HEK293 (cell line): Measurements from ENCODE around the gene FGFR2.

Experiments
- PRDM4 ChIP-seq: fragments of 450-650 bp; formaldehyde crosslinking; IDR thresholded peaks from 2 replicates; pipeline ENCODE4 v1.5.1; 2017; ENCODE audit warnings: missing biosample characterization, missing genetic modification characterization
- REST ChIP-seq: fragments of 450-650 bp; formaldehyde crosslinking; IDR thresholded peaks from 2 replicates; pipeline ENCODE4 v1.5.1; 2016; ENCODE audit warnings: missing biosample characterization, missing genetic modification characterization
- ZNF121 ChIP-seq: fragments of 450-650 bp; formaldehyde crosslinking; IDR thresholded peaks from 2 replicates; pipeline ENCODE4 v1.5.1; 2016; ENCODE audit warnings: missing biosample characterization, missing genetic modification characterization
- ZNF138 ChIP-seq: fragments of 450-650 bp; formaldehyde crosslinking; IDR thresholded peaks from 2 replicates; pipeline ENCODE4 v1.5.1; 2016; ENCODE audit warnings: missing biosample characterization, missing genetic modification characterization, borderline replicate concordance
- ZNF175 ChIP-seq: fragments of 450-650 bp; formaldehyde crosslinking; IDR thresholded peaks from 2 replicates; pipeline ENCODE4 v1.5.1; 2016; ENCODE audit warnings: missing biosample characterization, missing genetic modification characterization
- ZNF24 ChIP-seq: fragments of 450-650 bp; formaldehyde crosslinking; IDR thresholded peaks from 2 replicates; pipeline ENCODE4 v1.5.1; 2016; ENCODE audit warnings: missing biosample characterization, missing genetic modification characterization
- ZNF266 ChIP-seq: fragments of 450-650 bp; formaldehyde crosslinking; IDR thresholded peaks from 2 replicates; pipeline ENCODE4 v1.5.1; 2016; ENCODE audit warnings: missing biosample characterization, missing genetic modification characterization, low read depth
- ZNF354C ChIP-seq: fragments of 450-650 bp; formaldehyde crosslinking; IDR thresholded peaks from 2 replicates; pipeline ENCODE4 v1.5.1; 2016; ENCODE audit warnings: missing biosample characterization, missing genetic modification characterization, low read depth, borderline replicate concordance
- ZNF707 ChIP-seq: fragments of 450-650 bp; formaldehyde crosslinking; IDR thresholded peaks from 2 replicates; pipeline ENCODE4 v1.5.1; 2016; ENCODE audit warnings: missing biosample characterization, missing genetic modification characterization
- ZNF785 ChIP-seq: fragments of 450-650 bp; formaldehyde crosslinking; IDR thresholded peaks from 2 replicates; pipeline ENCODE4 v1.5.1; 2016; ENCODE audit warnings: missing biosample characterization, missing genetic modification characterization
- TF ChIP-seq, protein P1 (sequence below): fragments of 450-650 bp; formaldehyde crosslinking; IDR thresholded peaks from 2 replicates; pipeline ENCODE4 v1.5.1; 2016; ENCODE audit warnings: missing biosample characterization, missing genetic modification characterization

DNA sequence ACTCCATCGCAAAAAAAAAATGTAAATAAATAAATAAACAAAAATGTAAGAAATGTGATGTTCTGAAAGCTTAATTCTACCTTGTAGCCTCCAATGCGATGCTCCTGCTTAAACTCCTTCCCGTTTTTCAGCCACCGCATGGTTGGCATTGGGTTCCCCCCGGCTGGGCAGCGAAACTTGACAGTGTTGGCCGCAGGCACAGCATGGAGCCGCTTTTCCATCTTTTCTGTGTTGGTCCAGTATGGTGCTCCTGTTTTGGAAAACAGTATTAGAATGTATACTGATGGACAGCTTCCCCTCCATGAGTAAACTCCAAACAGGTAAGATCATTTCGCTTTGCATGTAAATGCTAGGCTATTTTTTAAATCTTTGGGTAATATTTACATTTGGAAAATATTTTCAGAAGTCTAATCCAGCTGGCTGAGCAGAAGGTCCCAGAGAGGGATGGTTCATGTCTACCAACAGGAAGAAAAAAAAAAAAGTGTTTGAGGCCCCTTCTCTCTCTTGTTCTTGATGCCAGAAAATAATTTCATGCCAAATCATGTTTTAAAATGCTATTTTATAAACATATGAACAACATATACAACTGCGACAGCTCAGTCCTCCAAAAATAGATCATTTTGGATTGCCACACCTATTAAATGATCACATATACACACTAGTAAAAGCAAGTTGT lies 46.9 kb downstream of the FGFR2 start:
- no peak for TF ChIP-seq REST (tag by site-specific recombination)
- TF ChIP-seq ZNF707 (tag by site-specific recombination), result no peak
- TF ChIP-seq, protein P1, sequence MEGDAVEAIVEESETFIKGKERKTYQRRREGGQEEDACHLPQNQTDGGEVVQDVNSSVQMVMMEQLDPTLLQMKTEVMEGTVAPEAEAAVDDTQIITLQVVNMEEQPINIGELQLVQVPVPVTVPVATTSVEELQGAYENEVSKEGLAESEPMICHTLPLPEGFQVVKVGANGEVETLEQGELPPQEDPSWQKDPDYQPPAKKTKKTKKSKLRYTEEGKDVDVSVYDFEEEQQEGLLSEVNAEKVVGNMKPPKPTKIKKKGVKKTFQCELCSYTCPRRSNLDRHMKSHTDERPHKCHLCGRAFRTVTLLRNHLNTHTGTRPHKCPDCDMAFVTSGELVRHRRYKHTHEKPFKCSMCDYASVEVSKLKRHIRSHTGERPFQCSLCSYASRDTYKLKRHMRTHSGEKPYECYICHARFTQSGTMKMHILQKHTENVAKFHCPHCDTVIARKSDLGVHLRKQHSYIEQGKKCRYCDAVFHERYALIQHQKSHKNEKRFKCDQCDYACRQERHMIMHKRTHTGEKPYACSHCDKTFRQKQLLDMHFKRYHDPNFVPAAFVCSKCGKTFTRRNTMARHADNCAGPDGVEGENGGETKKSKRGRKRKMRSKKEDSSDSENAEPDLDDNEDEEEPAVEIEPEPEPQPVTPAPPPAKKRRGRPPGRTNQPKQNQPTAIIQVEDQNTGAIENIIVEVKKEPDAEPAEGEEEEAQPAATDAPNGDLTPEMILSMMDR (tag by site-specific recombination), result no peak
- TF ChIP-seq ZNF785, result no peak
- no peak for TF ChIP-seq ZNF24 (tag by site-specific recombination)
- TF ChIP-seq ZNF266 (tag by site-specific recombination), result no peak
- TF ChIP-seq ZNF121 (tag by site-specific recombination), result no peak
- no peak for TF ChIP-seq ZNF138 (tag by site-specific recombination)
- TF ChIP-seq ZNF354C (tag by site-specific recombination), result no peak
- TF ChIP-seq ZNF175 (tag by site-specific recombination), result no peak
- TF ChIP-seq PRDM4 (tag by site-specific recombination), result no peak
